ENCODE results near the gene ACTR3C. TPM values are rescaled to one million over a fixed set of nuclear protein-coding genes. Genes with fewer than 3 reads are reported as not detected.

ACTR3C gene
- total and polyA plus RNA-seq, 2 donors from 2014 or later = 15.8 to 31.6 TPM

DNA sequence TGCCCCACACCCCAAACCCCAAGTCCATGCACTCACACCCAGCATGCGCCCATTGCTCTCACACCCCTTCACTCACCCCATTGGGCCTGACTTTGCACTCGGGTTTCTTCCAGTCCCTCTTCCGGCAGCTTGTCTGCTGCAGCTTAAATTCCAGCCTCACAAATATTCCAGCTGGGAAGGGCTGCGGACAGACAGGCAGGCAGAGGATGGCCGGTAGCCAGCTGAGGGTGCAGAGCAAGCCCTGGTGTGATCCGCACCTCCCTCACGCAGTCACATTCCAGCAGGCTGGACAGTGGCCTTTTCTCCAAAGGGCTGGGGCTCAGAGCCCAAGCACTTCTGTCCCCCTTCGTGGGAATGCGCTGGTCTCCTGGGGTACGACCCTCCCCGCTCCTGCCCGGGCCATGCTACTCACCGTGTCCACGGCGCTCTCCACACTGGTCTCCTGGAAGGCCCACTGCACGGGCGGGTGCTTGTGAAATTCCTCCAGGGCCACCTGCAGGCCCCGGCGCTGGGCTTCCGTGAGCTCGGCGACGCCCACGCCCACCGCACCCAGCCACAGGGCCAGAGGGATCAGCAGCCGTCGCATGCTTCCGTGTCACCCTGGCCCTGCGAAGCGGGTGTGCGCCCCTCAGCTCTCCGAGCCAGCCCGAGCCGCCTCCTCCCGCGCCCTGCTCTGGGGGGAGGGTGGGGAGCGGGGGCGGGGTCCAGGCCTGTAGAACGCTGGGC, 16.8 kb upstream of the ACTR3C start:
- no peak for FAIRE-seq

DNA sequence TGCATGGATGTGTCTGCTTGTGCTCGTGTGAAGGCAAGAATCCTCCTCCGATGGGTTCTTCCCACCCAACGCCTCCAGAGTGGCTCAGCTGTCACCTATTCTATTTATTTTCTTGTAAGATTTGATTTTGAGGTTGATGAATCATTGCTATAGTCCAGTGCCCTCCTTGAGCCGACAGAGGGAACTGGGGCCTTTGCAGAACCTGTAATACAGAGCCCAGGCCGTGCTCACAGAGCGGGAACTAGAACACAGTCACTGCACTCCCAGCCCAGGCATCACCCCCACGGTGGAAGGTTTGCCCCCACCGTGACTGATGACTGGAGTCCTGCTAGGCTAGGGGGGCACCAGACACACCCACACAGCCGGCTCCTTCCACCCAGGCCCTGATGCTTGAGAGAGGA, 16.1 kb upstream of the ACTR3C start:
- Histone ChIP-seq H3K9ac (ENCODE audit: low read length in 3 of 3) (no peak overlapping the region), H3K9me3 (ENCODE audit: control insufficient read depth in 2 of 3, insufficient read depth in 1 of 3, low read length in 3 of 3) (no peaks in the 10 kb centered on the region), H3K27ac (ENCODE audit: low read depth in 2 of 2, low read length in 2 of 2) (no peak overlapping the region), H3K4me1 (ENCODE audit: control insufficient read depth in 2 of 3, insufficient read depth in 2 of 3, low read depth in 1 of 3, low read length in 3 of 3) (peaks cover 0 to 37% (median 4%) of the 10 kb centered on the region in 3 donors), H3K4me3 (ENCODE audit: low read length in 3 of 3) (peak overlapping the region in 2 of 3 donors; percentile 36 to 55), H3K27me3 (ENCODE audit: control insufficient read depth, insufficient read depth, low read length) (no peaks in the 10 kb centered on the region), H3K36me3 (ENCODE audit: control insufficient read depth in 2 of 3, insufficient read depth in 3 of 3, low read length in 3 of 3) (peaks cover 0 to 2% (median 0%) of the 10 kb centered on the region in 3 donors)
- intact Hi-C loops (cut with DNase I) = no loop called here
- TF ChIP-seq, protein P1, sequence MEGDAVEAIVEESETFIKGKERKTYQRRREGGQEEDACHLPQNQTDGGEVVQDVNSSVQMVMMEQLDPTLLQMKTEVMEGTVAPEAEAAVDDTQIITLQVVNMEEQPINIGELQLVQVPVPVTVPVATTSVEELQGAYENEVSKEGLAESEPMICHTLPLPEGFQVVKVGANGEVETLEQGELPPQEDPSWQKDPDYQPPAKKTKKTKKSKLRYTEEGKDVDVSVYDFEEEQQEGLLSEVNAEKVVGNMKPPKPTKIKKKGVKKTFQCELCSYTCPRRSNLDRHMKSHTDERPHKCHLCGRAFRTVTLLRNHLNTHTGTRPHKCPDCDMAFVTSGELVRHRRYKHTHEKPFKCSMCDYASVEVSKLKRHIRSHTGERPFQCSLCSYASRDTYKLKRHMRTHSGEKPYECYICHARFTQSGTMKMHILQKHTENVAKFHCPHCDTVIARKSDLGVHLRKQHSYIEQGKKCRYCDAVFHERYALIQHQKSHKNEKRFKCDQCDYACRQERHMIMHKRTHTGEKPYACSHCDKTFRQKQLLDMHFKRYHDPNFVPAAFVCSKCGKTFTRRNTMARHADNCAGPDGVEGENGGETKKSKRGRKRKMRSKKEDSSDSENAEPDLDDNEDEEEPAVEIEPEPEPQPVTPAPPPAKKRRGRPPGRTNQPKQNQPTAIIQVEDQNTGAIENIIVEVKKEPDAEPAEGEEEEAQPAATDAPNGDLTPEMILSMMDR (IDR thresholded peaks at IDR 0.05; ENCODE audit: borderline replicate concordance, extremely low read depth, insufficient read depth) = no peak
- FAIRE-seq = no peak
- no peak for DNase-seq

More for the DNA sequence above, 16.8 kb upstream of the ACTR3C start:
- TF ChIP-seq, protein P1 (IDR thresholded peaks at IDR 0.05; ENCODE audit: borderline replicate concordance, extremely low read depth, insufficient read depth) = no peak
- peak overlapping the region; percentile 74 to 91 for H3K27ac ChIP-seq (ENCODE audit: low read depth in 2 of 2, low read length in 2 of 2)
- peaks cover 0 to 37% (median 4%) of the 10 kb centered on the region in 3 donors for H3K4me1 ChIP-seq (ENCODE audit: control insufficient read depth in 2 of 3, insufficient read depth in 2 of 3, low read depth in 1 of 3, low read length in 3 of 3)
- peak; percentile 48 to 89 (median 68) for DNase-seq
- H3K27me3 ChIP-seq (ENCODE audit: control insufficient read depth, insufficient read depth, low read length) = no peaks in the 10 kb centered on the region
- peak overlapping the region in 2 of 3 donors; percentile 44 to 46 for H3K9ac ChIP-seq (ENCODE audit: low read length in 3 of 3)
- H3K9me3 ChIP-seq (ENCODE audit: control insufficient read depth in 2 of 3, insufficient read depth in 1 of 3, low read length in 3 of 3) = no peaks in the 10 kb centered on the region
- intact Hi-C loops (cut with DNase I) = no loop called here
- peak overlapping the region in 2 of 3 donors; percentile 55 to 65 for H3K4me3 ChIP-seq (ENCODE audit: low read length in 3 of 3)
- H3K36me3 ChIP-seq (ENCODE audit: control insufficient read depth in 2 of 3, insufficient read depth in 3 of 3, low read length in 3 of 3) = peaks cover 0 to 2% (median 0%) of the 10 kb centered on the region in 3 donors

DNA sequence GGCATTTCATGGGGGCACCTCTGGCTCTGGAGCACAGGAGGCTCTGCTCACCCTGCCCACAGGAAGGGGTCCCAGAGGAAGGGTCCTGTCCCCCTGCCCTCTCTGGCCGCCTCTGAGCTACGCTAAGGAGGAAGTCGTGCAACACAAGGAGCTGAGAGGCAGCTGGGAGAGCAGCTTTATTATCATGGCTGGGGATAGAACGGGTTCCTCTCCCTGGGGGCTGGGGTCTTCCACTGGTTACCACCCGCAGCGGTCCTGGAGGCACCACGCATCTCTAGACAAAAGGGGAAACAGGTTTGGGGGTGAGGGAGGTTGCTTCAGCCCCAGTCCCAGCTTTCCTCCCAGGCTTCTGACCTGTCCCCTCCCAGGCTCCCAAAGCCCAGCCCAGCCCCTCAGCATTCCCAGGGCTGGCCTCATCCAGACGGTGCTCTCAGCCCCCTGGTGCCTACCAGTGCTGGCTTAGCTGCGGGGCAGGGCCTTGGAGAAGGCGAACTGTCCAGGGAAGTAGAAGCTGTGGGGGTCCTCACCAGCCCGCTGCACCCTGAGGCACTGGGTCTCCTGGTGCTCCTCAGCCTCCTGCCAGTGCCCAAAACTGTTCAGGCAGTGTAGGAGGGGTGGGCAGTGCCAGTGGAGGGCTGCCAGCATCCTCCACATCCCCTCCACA, 15.0 kb upstream of the ACTR3C start:
- Histone ChIP-seq H3K4me1 (ENCODE audit: control insufficient read depth in 2 of 3, insufficient read depth in 2 of 3, low read depth in 1 of 3, low read length in 3 of 3) (peaks cover 0 to 37% (median 4%) of the 10 kb centered on the region in 3 donors), H3K27me3 (ENCODE audit: control insufficient read depth, insufficient read depth, low read length) (no peaks in the 10 kb centered on the region), H3K27ac (ENCODE audit: low read depth in 2 of 2, low read length in 2 of 2) (no peak overlapping the region), H3K36me3 (ENCODE audit: control insufficient read depth in 2 of 3, insufficient read depth in 3 of 3, low read length in 3 of 3) (peaks cover 0 to 2% (median 0%) of the 10 kb centered on the region in 3 donors), H3K9me3 (ENCODE audit: control insufficient read depth in 2 of 3, insufficient read depth in 1 of 3, low read length in 3 of 3) (no peaks in the 10 kb centered on the region), H3K9ac (ENCODE audit: low read length in 3 of 3) (no peak overlapping the region), H3K4me3 (ENCODE audit: low read length in 3 of 3) (no peak overlapping the region)
- TF ChIP-seq, protein P1 (IDR thresholded peaks at IDR 0.05; ENCODE audit: borderline replicate concordance, extremely low read depth, insufficient read depth) = no peak
- FAIRE-seq (no peak), DNase-seq (no peak)
- intact Hi-C loops (cut with DNase I) = no loop called here
